ENCODE data around the gene TAS2R60. TPM values are rescaled to one million over a fixed set of nuclear protein-coding genes. Genes with fewer than 3 reads are reported as not detected.
"Not testable (repeated sequence)": the region's sequence is repeated elsewhere in the genome, so short reads cannot be mapped to it uniquely, and the experiment has no call there.

Gene TAS2R60
- total and polyA plus RNA-seq, 12 donors: not detected

DNA sequence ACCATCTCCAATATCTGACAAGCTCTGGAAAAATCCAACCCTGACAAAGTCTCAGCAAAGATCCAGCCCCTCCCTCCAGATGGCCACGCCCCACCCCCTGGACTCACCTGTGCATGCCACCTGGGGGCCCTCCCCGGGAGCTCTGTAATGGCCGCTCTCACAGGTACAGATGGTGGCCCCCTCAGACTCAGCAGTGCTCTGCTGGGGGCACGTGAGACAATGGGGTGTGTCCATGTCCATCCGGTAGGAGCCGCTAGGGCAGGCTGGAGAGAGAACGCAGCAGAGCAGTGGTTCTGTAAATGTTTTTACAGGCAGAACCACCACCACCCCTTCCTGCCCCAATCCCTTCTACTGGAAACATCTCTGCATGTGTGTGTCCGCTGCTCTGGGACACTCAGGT, 44.1 kb upstream of the TAS2R60 start:
- H3K4me1 ChIP-seq: peaks cover 0 to 26% (median 20%) of the 10 kb centered on the region in 9 donors
- TF ChIP-seq, protein P1, sequence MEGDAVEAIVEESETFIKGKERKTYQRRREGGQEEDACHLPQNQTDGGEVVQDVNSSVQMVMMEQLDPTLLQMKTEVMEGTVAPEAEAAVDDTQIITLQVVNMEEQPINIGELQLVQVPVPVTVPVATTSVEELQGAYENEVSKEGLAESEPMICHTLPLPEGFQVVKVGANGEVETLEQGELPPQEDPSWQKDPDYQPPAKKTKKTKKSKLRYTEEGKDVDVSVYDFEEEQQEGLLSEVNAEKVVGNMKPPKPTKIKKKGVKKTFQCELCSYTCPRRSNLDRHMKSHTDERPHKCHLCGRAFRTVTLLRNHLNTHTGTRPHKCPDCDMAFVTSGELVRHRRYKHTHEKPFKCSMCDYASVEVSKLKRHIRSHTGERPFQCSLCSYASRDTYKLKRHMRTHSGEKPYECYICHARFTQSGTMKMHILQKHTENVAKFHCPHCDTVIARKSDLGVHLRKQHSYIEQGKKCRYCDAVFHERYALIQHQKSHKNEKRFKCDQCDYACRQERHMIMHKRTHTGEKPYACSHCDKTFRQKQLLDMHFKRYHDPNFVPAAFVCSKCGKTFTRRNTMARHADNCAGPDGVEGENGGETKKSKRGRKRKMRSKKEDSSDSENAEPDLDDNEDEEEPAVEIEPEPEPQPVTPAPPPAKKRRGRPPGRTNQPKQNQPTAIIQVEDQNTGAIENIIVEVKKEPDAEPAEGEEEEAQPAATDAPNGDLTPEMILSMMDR (IDR thresholded peaks at IDR 0.05): no peak
- H3K27me3 ChIP-seq: no peaks in the 10 kb centered on the region
- no peak overlapping the region for H3K27ac ChIP-seq
- intact Hi-C loops (cut with DNase I): no loop called here
- no peak overlapping the region for H3K4me3 ChIP-seq
- 91 to 96% methylated on average over 8 of the region's 8 CpGs for WGBS, 2 donors
- ATAC-seq: no peak
- no peak for DNase-seq
- H3K36me3 ChIP-seq: no peaks in the 10 kb centered on the region
- H3K9me3 ChIP-seq: no peaks in the 10 kb centered on the region

GRCh38 chr7:143399642-143400041, 43.6 kb upstream of the TAS2R60 start:
- WGBS, 2 donors: 94 to 96% methylated on average over 20 of the region's 20 CpGs
- no peaks in the 10 kb centered on the region for H3K36me3 ChIP-seq
- H3K4me3 ChIP-seq: no peak overlapping the region
- no peak for ATAC-seq
- no peak for DNase-seq
- H3K4me1 ChIP-seq: peaks cover 0 to 21% (median 18%) of the 10 kb centered on the region in 9 donors
- intact Hi-C loops (cut with DNase I): no loop called here
- TF ChIP-seq, protein P1 (IDR thresholded peaks at IDR 0.05): no peak
- H3K27me3 ChIP-seq: no peaks in the 10 kb centered on the region
- H3K27ac ChIP-seq: no peak overlapping the region
- no peaks in the 10 kb centered on the region for H3K9me3 ChIP-seq

GRCh38 chr7:143401265-143401664, 42.0 kb upstream of the TAS2R60 start:
- no peak overlapping the region for H3K27ac ChIP-seq
- intact Hi-C loops (cut with DNase I): no loop called here
- peaks cover 0 to 13% (median 4%) of the 10 kb centered on the region in 9 donors for H3K4me1 ChIP-seq
- no peaks in the 10 kb centered on the region for H3K9me3 ChIP-seq
- TF ChIP-seq, protein P1 (IDR thresholded peaks at IDR 0.05): no peak
- ATAC-seq: no peak
- H3K36me3 ChIP-seq: no peaks in the 10 kb centered on the region
- no peak for DNase-seq
- no peak overlapping the region for H3K4me3 ChIP-seq
- no peaks in the 10 kb centered on the region for H3K27me3 ChIP-seq
- WGBS, 2 donors: 90 to 92% methylated on average over 12 of the region's 12 CpGs

GRCh38 chr7:143402233-143402632, 41.0 kb upstream of the TAS2R60 start:
- H3K27me3 ChIP-seq; H3K4me1 ChIP-seq; intact Hi-C loops (cut with DNase I); H3K36me3 ChIP-seq; DNase-seq; H3K27ac ChIP-seq; H3K4me3 ChIP-seq; ATAC-seq; H3K9me3 ChIP-seq: not testable (repeated sequence)
- 87% methylated on average over 4 of the region's 4 CpGs for WGBS, 2 donors

GRCh38 chr7:143405173-143406001, 37.9 kb upstream of the TAS2R60 start:
- Histone ChIP-seq H3K4me3 (no peak overlapping the region), H3K4me1 (peaks cover 3 to 34% (median 10%) of the 10 kb centered on the region in 9 donors), H3K27me3 (peaks cover 0 to 6% (median 0%) of the 10 kb centered on the region in 7 donors), H3K36me3 (no peaks in the 10 kb centered on the region), H3K9me3 (no peaks in the 10 kb centered on the region), H3K27ac (no peak overlapping the region)
- WGBS, 2 donors: 42 to 43% methylated on average over 9 of the region's 9 CpGs
- ATAC-seq (peak; percentile 18 to 83 (median 70)), DNase-seq (peak; percentile 62 to 73)
- intact Hi-C loops (cut with DNase I): loop anchor here in 1 of 10 donors (5.0 kb wide), 1 partner anchor 58 kb away; no protein-coding TSS in a partner anchor
- TF ChIP-seq, protein P1 (IDR thresholded peaks at IDR 0.05): no peak

All from heart right ventricle (tissue), 16 donors.